ENCODE results near the gene CERS1.

CERS1 gene

GRCh38 chr19:18883526-18884304, 12.2 kb downstream of the CERS1 start:
- Histone ChIP-seq H3K79me2 (ENCODE audit: insufficient read depth, low read depth) (no peaks in the 10 kb centered on the region), H3K27ac (no peak overlapping the region), H3K4me1 (ENCODE audit: low read depth, poor library complexity, severe bottlenecking) (peaks cover 21% of the 10 kb centered on the region), H3K27me3 (ENCODE audit: insufficient read depth, low read depth) (no peaks in the 10 kb centered on the region; the same call in 1 of the 2 replicates), H3K4me3 (IDR thresholded peaks at IDR 0.05; ENCODE audit: insufficient read depth, low read depth, low read length) (no peak overlapping the region), H4K20me1 (ENCODE audit: insufficient read depth) (no peaks in the 10 kb centered on the region), H3K9ac (no peak overlapping the region), H3K4me2 (no peak overlapping the region; the same call in 1 of the 2 replicates), H3K36me3 (ENCODE audit: insufficient read depth) (no peaks in the 10 kb centered on the region), H2AFZ (ENCODE audit: low read depth) (no peak overlapping the region)
- TF ChIP-seq CTCF (conservative IDR thresholded peaks at IDR 0.05; ENCODE audit: low read depth, low read length): no peak

GRCh38 chr19:18881491-18881890, 14.5 kb downstream of the CERS1 start:
- Histone ChIP-seq H3K27me3 (ENCODE audit: insufficient read depth, low read depth) (no peaks in the 10 kb centered on the region), H4K20me1 (ENCODE audit: insufficient read depth) (no peaks in the 10 kb centered on the region), H3K36me3 (ENCODE audit: insufficient read depth) (no peaks in the 10 kb centered on the region), H3K4me3 (IDR thresholded peaks at IDR 0.05; ENCODE audit: insufficient read depth, low read depth, low read length) (no peak overlapping the region), H3K27ac (no peak overlapping the region), H2AFZ (ENCODE audit: low read depth) (no peak overlapping the region), H3K4me1 (ENCODE audit: low read depth, poor library complexity, severe bottlenecking) (peaks cover 21% of the 10 kb centered on the region), H3K4me2 (no peak overlapping the region), H3K79me2 (ENCODE audit: insufficient read depth, low read depth) (no peaks in the 10 kb centered on the region), H3K9ac (no peak overlapping the region)
- no peak for TF ChIP-seq CTCF (conservative IDR thresholded peaks at IDR 0.05; ENCODE audit: low read depth, low read length)

- Histone ChIP-seq H4K20me1 (ENCODE audit: insufficient read depth) (no peaks in the 10 kb centered on the region), H3K4me1 (ENCODE audit: low read depth, poor library complexity, severe bottlenecking) (peaks cover 21% of the 10 kb centered on the region), H3K27me3 (ENCODE audit: insufficient read depth, low read depth) (no peaks in the 10 kb centered on the region), H3K36me3 (ENCODE audit: insufficient read depth) (no peaks in the 10 kb centered on the region), H3K4me3 (IDR thresholded peaks at IDR 0.05; ENCODE audit: insufficient read depth, low read depth, low read length) (no peak overlapping the region), H3K27ac (no peak overlapping the region), H3K9ac (no peak overlapping the region), H3K79me2 (ENCODE audit: insufficient read depth, low read depth) (no peaks in the 10 kb centered on the region), H3K4me2 (0 out of 2 replicates have a peak overlapping the region, but pooled peaks have one; percentile 41), H2AFZ (ENCODE audit: low read depth) (no peak overlapping the region)
- no peak for TF ChIP-seq CTCF (conservative IDR thresholded peaks at IDR 0.05; ENCODE audit: low read depth, low read length)
Observed at GRCh38 chr19:18879579-18880373, 16.2 kb downstream of the CERS1 start.

GRCh38 chr19:18878858-18879578, 16.9 kb downstream of the CERS1 start:
- H3K4me2 ChIP-seq: no peak overlapping the region
- no peaks in the 10 kb centered on the region for H3K27me3 ChIP-seq (ENCODE audit: insufficient read depth, low read depth)
- no peak overlapping the region for H2AFZ ChIP-seq (ENCODE audit: low read depth)
- no peaks in the 10 kb centered on the region for H3K36me3 ChIP-seq (ENCODE audit: insufficient read depth)
- TF ChIP-seq CTCF (conservative IDR thresholded peaks at IDR 0.05; ENCODE audit: low read depth, low read length): no peak
- no peak overlapping the region for H3K4me3 ChIP-seq (IDR thresholded peaks at IDR 0.05; ENCODE audit: insufficient read depth, low read depth, low read length)
- H3K79me2 ChIP-seq (ENCODE audit: insufficient read depth, low read depth): no peaks in the 10 kb centered on the region
- H3K27ac ChIP-seq: no peak overlapping the region
- no peak overlapping the region for H3K9ac ChIP-seq
- no peaks in the 10 kb centered on the region for H4K20me1 ChIP-seq (ENCODE audit: insufficient read depth)
- peaks cover 20% of the 10 kb centered on the region for H3K4me1 ChIP-seq (ENCODE audit: low read depth, poor library complexity, severe bottlenecking)

Data from KMS-11 (cell line).